ENCODE measurements around the gene TNFSF11. TPM values are rescaled to one million over a fixed set of nuclear protein-coding genes. Genes with fewer than 3 reads are reported as not detected.

Gene TNFSF11
- total and polyA plus RNA-seq, 2 of the 4 experiments (the other 2 are of a cell fraction): not detected

- no peaks in the 10 kb centered on the region for H4K20me1 ChIP-seq (ENCODE audit: insufficient read depth, low read length)
- H3K79me1 ChIP-seq (ENCODE audit: low read depth in 1 of 2, low read length in 2 of 2): no peaks in the 10 kb centered on the region
- H2BK120ac ChIP-seq (ENCODE audit: low read depth, low read length): no peak overlapping the region
- no peak overlapping the region for H3K14ac ChIP-seq (replicated peaks; ENCODE audit: low read depth, low read length)
- no peak overlapping the region for H3K56ac ChIP-seq (ENCODE audit: extremely low read depth, insufficient read depth, low read length)
- no peak overlapping the region for H3K27ac ChIP-seq (ENCODE audit: insufficient read depth, low read length)
- no peak overlapping the region for H3K4me3 ChIP-seq (ENCODE audit: insufficient read depth, low read depth, low read length)
- no peak overlapping the region for H3K4me2 ChIP-seq (ENCODE audit: low read depth, low read length)
- in situ Hi-C loops (cut with MboI; ENCODE audit: low sequenced_read_pairs): no loop called here
- peaks cover 18% of the 10 kb centered on the region for H3K27me3 ChIP-seq (ENCODE audit: control insufficient read depth, insufficient read depth, low read length)
- ChIA-PET POLR2A (ENCODE audit: unreplicated experiment) (no interaction called here), CTCF (no interaction called here)
- no peak overlapping the region for H2AK9ac ChIP-seq (replicated peaks; ENCODE audit: low read depth, low read length, poor library complexity)
- TF ChIP-seq CEBPB (IDR thresholded peaks at IDR 0.05; ENCODE audit: low read depth, low read length): no peak
- TF ChIP-seq CTCF (conservative IDR thresholded peaks at IDR 0.05; ENCODE audit: low read depth, low read length): no peak
- no peak for TF ChIP-seq RAD21 (IDR thresholded peaks at IDR 0.05; ENCODE audit: low read length)
- TF ChIP-seq NFE2L2 (IDR thresholded peaks at IDR 0.05; ENCODE audit: low read depth, low read length): no peak
- no peak for TF ChIP-seq ELK1 (IDR thresholded peaks at IDR 0.05; ENCODE audit: borderline replicate concordance, low read depth, low read length)
- no peak for TF ChIP-seq USF2 (IDR thresholded peaks at IDR 0.05; ENCODE audit: low read depth, low read length)
- no peak for TF ChIP-seq MXI1 (IDR thresholded peaks at IDR 0.05; ENCODE audit: borderline replicate concordance, low read depth, low read length)
- no peak for TF ChIP-seq SMC3 (IDR thresholded peaks at IDR 0.05; ENCODE audit: low read depth, low read length)
- no peak overlapping the region for H3K23ac ChIP-seq (ENCODE audit: low read depth, low read length)
- no TSS peak for BruUV-seq (replicated peaks)
- intact Hi-C loops (cut with micrococcal nuclease): no loop called here
- no peaks in the 10 kb centered on the region for H3K9me1 ChIP-seq (ENCODE audit: insufficient read depth, low read length)
- WGBS, 2 experiments (ENCODE audit: extremely low coverage in 2 of 2, insufficient read length in 1 of 2): 100% methylated on average over 1 of the region's 4 CpGs; no CpG with 5 or more reads in 1 of the 2 experiments
- H3K9me3 ChIP-seq (ENCODE audit: control insufficient read depth, insufficient read depth, low read length): no peaks in the 10 kb centered on the region
- no peak overlapping the region for H4K8ac ChIP-seq (ENCODE audit: low read depth in 2 of 2, low read length in 2 of 2)
- no peak overlapping the region for H3K18ac ChIP-seq (ENCODE audit: low read depth, low read length)
- no peak overlapping the region for H2BK15ac ChIP-seq (ENCODE audit: low read depth, low read length)
- H3K4ac ChIP-seq (ENCODE audit: low read depth, low read length): no peak overlapping the region
- H2AK5ac ChIP-seq (ENCODE audit: low read depth, low read length): no peak overlapping the region
- no peak overlapping the region for H4K5ac ChIP-seq (ENCODE audit: low read depth, low read length)
- no peak overlapping the region for H2BK20ac ChIP-seq (ENCODE audit: low read depth, low read length)
- DNase-seq (no peak), ATAC-seq (ENCODE audit: low read depth) (no peak)
- no peak overlapping the region for H2BK5ac ChIP-seq (ENCODE audit: low read depth, low read length, poor library complexity, severe bottlenecking)
- H2AFZ ChIP-seq (replicated peaks; ENCODE audit: low read length, poor library complexity): no peak overlapping the region
- H4K91ac ChIP-seq (ENCODE audit: insufficient read depth, low read depth, low read length): no peak overlapping the region
- H3K9ac ChIP-seq (ENCODE audit: low read depth, low read length): no peak overlapping the region
- H3K36me3 ChIP-seq (ENCODE audit: control insufficient read depth, insufficient read depth, low read length): no peaks in the 10 kb centered on the region
- peaks cover 2% of the 10 kb centered on the region; the same call in 1 of the 2 replicates for H3K4me1 ChIP-seq (ENCODE audit: control insufficient read depth, insufficient read depth, low read length)
- dilution Hi-C loops (cut with HindIII; ENCODE audit: low sequenced_read_pairs, unreplicated experiment): no loop called here
Measured at GRCh38 chr13:42549552-42549936, 24.4 kb upstream of the TNFSF11 start.

Measured in IMR-90 (cell line).